LNCaP clone FGC (cell line): ENCODE results near the gene TWSG1.

Experiments
- DNase-seq: peaks from one replicate; pipeline ENCODE4 v3.0.0-alpha.2; 2011; ENCODE audit warnings: low read depth
- H3K4me3 ChIP-seq: 2 replicates; pipeline ENCODE4 v1.5.1; 2011; ENCODE audit warnings: mild to moderate bottlenecking, low read depth, low read length, control low read depth
- CTCF ChIP-seq: IDR thresholded peaks from 2 replicates; pipeline ENCODE4 v1.5.1; 2012; ENCODE audit warnings: mild to moderate bottlenecking; ENCODE audit not compliant: control insufficient read depth, insufficient read depth; ENCODE audit errors: extremely low read depth

The TWSG1 gene

GRCh38 chr18:9410515-9410914 lies 75.9 kb downstream of the TWSG1 start:
- no peak overlapping the region for H3K4me3 ChIP-seq
- no peak for TF ChIP-seq CTCF
- DNase-seq, result no peak

GRCh38 chr18:9413576-9413975 lies 79.0 kb downstream of the TWSG1 start:
- no peak for DNase-seq
- TF ChIP-seq CTCF, result no peak
- no peak overlapping the region for H3K4me3 ChIP-seq

- no peak for TF ChIP-seq CTCF
- no peak overlapping the region for H3K4me3 ChIP-seq
- DNase-seq, result no peak
Measured at GRCh38 chr18:9416563-9417072, 82.0 kb downstream of the TWSG1 start.

- no peak for TF ChIP-seq CTCF
- no peak overlapping the region for H3K4me3 ChIP-seq
- no peak for DNase-seq
Measured at GRCh38 chr18:9417073-9417851, 82.7 kb downstream of the TWSG1 start.

- H3K4me3 ChIP-seq, result no peak overlapping the region
- TF ChIP-seq CTCF, result no peak
- DNase-seq, result no peak
Measured at GRCh38 chr18:9418047-9418690, 83.6 kb downstream of the TWSG1 start.

GRCh38 chr18:9419956-9420631 lies 85.5 kb downstream of the TWSG1 start:
- no peak for DNase-seq
- TF ChIP-seq CTCF, result no peak
- H3K4me3 ChIP-seq, result no peak overlapping the region
